Effector CD8-positive, alpha-beta T cell (primary cell): ENCODE data around the gene RTKN.

Source experiments
- DNase-seq: peaks from one replicate; lab custom pipeline; 2025; lab: John Stamatoyannopoulos, UW

The RTKN gene

GRCh38 chr2:74379851-74380789, 61.6 kb downstream of the RTKN start, which contains the start of gene DCTN1:
DCTN1 (minus strand) TSS chr2:74380311; CDS start chr2:74380037, 274 bp downstream.
- no peak for DNase-seq

- DNase-seq, result no peak
Measured at GRCh38 chr2:74378007-74378406, 63.7 kb downstream of the RTKN start.

DNA sequence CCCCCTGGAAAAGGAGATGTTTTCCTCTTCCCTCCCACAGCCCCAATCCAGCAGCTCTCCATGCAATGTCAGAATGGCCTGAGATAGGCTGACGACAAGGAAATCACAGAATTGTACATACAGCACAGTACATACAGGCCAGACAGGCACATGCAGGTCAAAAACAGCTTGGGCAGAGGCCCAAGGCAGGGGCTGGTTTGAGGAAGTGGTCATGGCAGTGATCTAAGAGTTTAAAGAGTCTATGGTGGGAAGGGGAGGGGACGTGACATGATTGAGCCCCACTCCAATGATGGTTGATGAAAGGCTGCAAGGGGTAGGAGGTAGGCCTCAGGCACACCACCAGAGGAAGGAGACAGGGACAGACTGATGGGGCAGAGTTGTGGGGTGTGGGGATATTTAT, 65.9 kb downstream of the RTKN start:
- DNase-seq, result no peak
